ENCODE measurements around the gene SPATA2L.

The SPATA2L gene

GRCh38 chr16:89738072-89738377 lies 36.5 kb upstream of the SPATA2L start:
- no peak for DNase-seq (ENCODE audit: extremely low spot score)
- no peak for TF ChIP-seq BHLHE40 (IDR thresholded peaks at IDR 0.05; ENCODE audit: borderline replicate concordance)
- ChIA-PET CTCF (no interaction called here), POLR2A (interaction anchor here (1.4 kb wide), 1 partner anchor 11 kb away, joined by 3 read pairs; no protein-coding TSS in a partner anchor)

GRCh38 chr16:89737341-89738071 lies 36.0 kb upstream of the SPATA2L start:
- no peak for DNase-seq (ENCODE audit: extremely low spot score)
- CTCF ChIA-PET, result no interaction called here
- POLR2A ChIA-PET, result interaction anchor here (1.4 kb wide), 1 partner anchor 11 kb away, joined by 3 read pairs; no protein-coding TSS in a partner anchor
- no peak for TF ChIP-seq ARNT (IDR thresholded peaks at IDR 0.05)
- no peak for TF ChIP-seq SP1 (IDR thresholded peaks at IDR 0.05)
- no peak for TF ChIP-seq ELF4 (IDR thresholded peaks at IDR 0.05)
- no peak for TF ChIP-seq TARDBP (IDR thresholded peaks at IDR 0.05)
- TF ChIP-seq NFRKB (IDR thresholded peaks at IDR 0.05), result no peak
- TF ChIP-seq LEF1 (IDR thresholded peaks at IDR 0.05; ENCODE audit: borderline replicate concordance), result no peak
- no peak for TF ChIP-seq L3MBTL2 (conservative IDR thresholded peaks at IDR 0.05)
- TF ChIP-seq CTBP1 (IDR thresholded peaks at IDR 0.05; ENCODE audit: borderline replicate concordance), result no peak
- no peak for TF ChIP-seq BHLHE40 (IDR thresholded peaks at IDR 0.05; ENCODE audit: borderline replicate concordance)
- no peak for TF ChIP-seq SUZ12 (IDR thresholded peaks at IDR 0.05)
- no peak for TF ChIP-seq ZNF384 (IDR thresholded peaks at IDR 0.05)
- TF ChIP-seq FOXM1 (IDR thresholded peaks at IDR 0.05; ENCODE audit: borderline replicate concordance), result no peak

GRCh38 chr16:89736554-89736953 lies 35.0 kb upstream of the SPATA2L start:
- POLR2A ChIA-PET, result no interaction called here

GRCh38 chr16:89733792-89734191 lies 32.3 kb upstream of the SPATA2L start:
- no peak for DNase-seq (ENCODE audit: extremely low spot score)
- CTCF ChIA-PET, result no interaction called here
- TF ChIP-seq HDGF (IDR thresholded peaks at IDR 0.05; ENCODE audit: borderline replicate concordance) (no peak), L3MBTL2 (conservative IDR thresholded peaks at IDR 0.05) (no peak), ARNT (IDR thresholded peaks at IDR 0.05) (no peak), SUZ12 (IDR thresholded peaks at IDR 0.05) (no peak), FOXA1 (IDR thresholded peaks at IDR 0.05) (no peak), ELF4 (IDR thresholded peaks at IDR 0.05) (no peak), ZNF384 (IDR thresholded peaks at IDR 0.05) (no peak), TARDBP (IDR thresholded peaks at IDR 0.05) (no peak), SP1 (IDR thresholded peaks at IDR 0.05) (no peak), PKNOX1 (IDR thresholded peaks at IDR 0.05) (no peak), BHLHE40 (IDR thresholded peaks at IDR 0.05; ENCODE audit: borderline replicate concordance) (no peak), NFRKB (IDR thresholded peaks at IDR 0.05) (no peak), LEF1 (IDR thresholded peaks at IDR 0.05; ENCODE audit: borderline replicate concordance) (no peak), FOXM1 (IDR thresholded peaks at IDR 0.05; ENCODE audit: borderline replicate concordance) (no peak), FOXK2 (IDR thresholded peaks at IDR 0.05) (no peak), CTBP1 (IDR thresholded peaks at IDR 0.05; ENCODE audit: borderline replicate concordance) (no peak)
- POLR2A ChIA-PET, result interaction anchor here (0.8 to 1.6 kb wide), 3 partner anchors 9 to 13 kb away, joined by 3 to 4 read pairs (median 4); partner anchors contain the start of gene VPS9D1

More at GRCh38 chr16:89736554-89736953, 35.0 kb upstream of the SPATA2L start:
- DNase-seq (ENCODE audit: extremely low spot score), result no peak
- CTCF ChIA-PET, result interaction anchor here (0.7 kb wide), 1 partner anchor 186 kb away, joined by 6 read pairs; the partner anchor contains the start of gene TUBB3
- no peak for TF ChIP-seq BHLHE40 (IDR thresholded peaks at IDR 0.05; ENCODE audit: borderline replicate concordance)
- TF ChIP-seq FOXA1 (IDR thresholded peaks at IDR 0.05), result no peak
- no peak for TF ChIP-seq SP1 (IDR thresholded peaks at IDR 0.05)
- TF ChIP-seq NFRKB (IDR thresholded peaks at IDR 0.05), result no peak
- TF ChIP-seq ZNF384 (IDR thresholded peaks at IDR 0.05), result no peak
- no peak for TF ChIP-seq ELF4 (IDR thresholded peaks at IDR 0.05)
- no peak for TF ChIP-seq L3MBTL2 (conservative IDR thresholded peaks at IDR 0.05)
- TF ChIP-seq CTBP1 (IDR thresholded peaks at IDR 0.05; ENCODE audit: borderline replicate concordance), result no peak
- no peak for TF ChIP-seq PKNOX1 (IDR thresholded peaks at IDR 0.05)
- TF ChIP-seq SUZ12 (IDR thresholded peaks at IDR 0.05), result no peak

- POLR2A ChIA-PET, result interaction anchor here (0.8 to 1.6 kb wide), 2 partner anchors 9 to 13 kb away, joined by 4 read pairs; partner anchors contain the start of gene VPS9D1
- no peak for DNase-seq (ENCODE audit: extremely low spot score)
- CTCF ChIA-PET, result no interaction called here
- no peak for TF ChIP-seq FOXA1 (IDR thresholded peaks at IDR 0.05)
These were observed 31.8 kb upstream of the SPATA2L start for GRCh38 chr16:89733322-89733721.

GRCh38 chr16:89732918-89733242 lies 31.4 kb upstream of the SPATA2L start:
- ChIA-PET POLR2A (no interaction called here), CTCF (interaction anchor here (0.5 kb wide), 1 partner anchor 76 kb away, joined by 7 read pairs; no protein-coding TSS in a partner anchor)
- no peak for DNase-seq (ENCODE audit: extremely low spot score)
- TF ChIP-seq ARNT (IDR thresholded peaks at IDR 0.05) (no peak), FOXA1 (IDR thresholded peaks at IDR 0.05) (no peak), NFRKB (IDR thresholded peaks at IDR 0.05) (no peak), PKNOX1 (IDR thresholded peaks at IDR 0.05) (no peak), L3MBTL2 (conservative IDR thresholded peaks at IDR 0.05) (no peak), FOXM1 (IDR thresholded peaks at IDR 0.05; ENCODE audit: borderline replicate concordance) (no peak), SUZ12 (IDR thresholded peaks at IDR 0.05) (no peak), ZNF384 (IDR thresholded peaks at IDR 0.05) (no peak)
